Neuronal stem cell (in vitro differentiated cells): ENCODE measurements around the gene UCHL3.

ENCODE experiments used
- DNase-seq: peaks from one replicate; pipeline ENCODE4 v3.0.0-alpha.2; 2013; ENCODE audit warnings: low spot score
- H2AFZ ChIP-seq: one replicate; pipeline ENCODE4 v1.6.1; 2013; ENCODE audit warnings: mild to moderate bottlenecking, low read length, inconsistent platforms
- H2AK5ac ChIP-seq: 2 replicates; pipeline ENCODE4 v1.6.1; 2013; ENCODE audit warnings: low read depth, mild to moderate bottlenecking, inconsistent platforms, low read length, moderate library complexity, mixed read lengths
- H2BK120ac ChIP-seq: 2 replicates; pipeline ENCODE4 v1.6.1; 2013; ENCODE audit warnings: low read depth, mild to moderate bottlenecking, inconsistent platforms, low read length, moderate library complexity, mixed read lengths
- H2BK12ac ChIP-seq: one replicate; pipeline ENCODE4 v1.6.1; 2013; ENCODE audit warnings: low read length, inconsistent platforms
- H2BK15ac ChIP-seq: 2 replicates; pipeline ENCODE4 v1.6.1; 2013; ENCODE audit warnings: mild to moderate bottlenecking, low read length, inconsistent platforms, mixed read lengths
- H2BK5ac ChIP-seq: one replicate; pipeline ENCODE4 v1.6.1; 2013; ENCODE audit warnings: inconsistent platforms, mild to moderate bottlenecking, low read length, moderate library complexity
- H3K14ac ChIP-seq: one replicate; pipeline ENCODE4 v1.6.1; 2013; ENCODE audit warnings: low read length, inconsistent platforms
- H3K18ac ChIP-seq: 2 replicates; pipeline ENCODE4 v1.6.1; 2013; ENCODE audit warnings: low read length, inconsistent platforms
- H3K23ac ChIP-seq: 2 replicates; pipeline ENCODE4 v1.6.1; 2013; ENCODE audit warnings: low read depth, mild to moderate bottlenecking, mixed read lengths, low read length, inconsistent platforms; ENCODE audit not compliant: poor library complexity
- H3K27ac ChIP-seq: replicated peaks from 3 replicates; pipeline ENCODE4 v1.5.1; 2013; ENCODE audit warnings: low read length, inconsistent platforms
- H3K27me3 ChIP-seq, 3 experiments: 2 replicates each; pipeline ENCODE4 v1.6.1; 2013; ENCODE audit warnings: low read length in 3 of 3, mild to moderate bottlenecking in 2 of 3, inconsistent platforms in 1 of 3, low read depth in 1 of 3, mixed read lengths in 1 of 3, moderate library complexity in 1 of 3; ENCODE audit not compliant: control insufficient read depth in 3 of 3, insufficient read depth in 3 of 3
- H3K36me3 ChIP-seq, 2 donors: replicated peaks in 1 of 2; 2 replicates each; pipeline ENCODE4 v1.6.1; 2013; ENCODE audit warnings: low read length in 2 of 2; ENCODE audit not compliant: control insufficient read depth in 2 of 2, insufficient read depth in 2 of 2
- H3K4ac ChIP-seq: 2 replicates; pipeline ENCODE4 v1.6.1; 2013; ENCODE audit warnings: inconsistent platforms, mild to moderate bottlenecking, low read length, moderate library complexity
- H3K4me1 ChIP-seq, 2 donors: 1 replicate in 1 of 2; 2 replicates in 1 of 2; pipeline ENCODE4 v1.6.1; 2013; ENCODE audit warnings: low read length in 2 of 2, low read depth in 1 of 2; ENCODE audit not compliant: control insufficient read depth in 2 of 2, insufficient read depth in 1 of 2
- H3K4me2 ChIP-seq: one replicate; pipeline ENCODE4 v1.6.1; 2013; ENCODE audit warnings: mild to moderate bottlenecking, low read length, inconsistent platforms; ENCODE audit not compliant: insufficient read depth, poor library complexity, severe bottlenecking
- H3K4me3 ChIP-seq, 2 donors: 2 replicates each; pipeline ENCODE4 v1.5.1; 2013; ENCODE audit warnings: low read length in 2 of 2, mild to moderate bottlenecking in 2 of 2, inconsistent platforms in 1 of 2, moderate library complexity in 1 of 2
- H3K79me1 ChIP-seq: one replicate; pipeline ENCODE4 v1.6.1; 2013; ENCODE audit warnings: low read depth, mild to moderate bottlenecking, inconsistent platforms, low read length, moderate library complexity
- H3K9ac ChIP-seq: one replicate; pipeline ENCODE4 v1.6.1; 2013; ENCODE audit warnings: mild to moderate bottlenecking, low read depth, low read length, inconsistent platforms; ENCODE audit not compliant: poor library complexity
- H3K9me3 ChIP-seq, 2 donors: replicated peaks in 1 of 2; 2 replicates each; pipeline versions ENCODE3 to v1.6.1; 2013; ENCODE audit warnings: low read length in 2 of 2, mild to moderate bottlenecking in 2 of 2, inconsistent platforms in 1 of 2, low read depth in 1 of 2, mixed read lengths in 1 of 2, moderate library complexity in 1 of 2; ENCODE audit not compliant: control insufficient read depth in 2 of 2, insufficient read depth in 1 of 2
- H4K8ac ChIP-seq: one replicate; pipeline ENCODE4 v1.6.1; 2013; ENCODE audit warnings: low read depth, mild to moderate bottlenecking, inconsistent platforms, low read length, moderate library complexity
- H4K91ac ChIP-seq: one replicate; pipeline ENCODE4 v1.6.1; 2013; ENCODE audit warnings: low read length, low read depth, mild to moderate bottlenecking, inconsistent platforms; ENCODE audit not compliant: poor library complexity
- WGBS, 2 donors: extraction: QIAGEN DNeasy Blood & Tissue Kit; methylation state at CpG; one replicate each; pipeline ENCODE4 v1.1.7; 2013; ENCODE audit warnings: missing lambda C conversion rate in 2 of 2, mixed read lengths in 1 of 2; ENCODE audit not compliant: insufficient read length in 2 of 2, insufficient replicate concordance in 1 of 2; ENCODE audit errors: extremely low coverage in 2 of 2; 5-methylcytosine and 5-hydroxymethylcytosine counted together

Gene UCHL3

DNA sequence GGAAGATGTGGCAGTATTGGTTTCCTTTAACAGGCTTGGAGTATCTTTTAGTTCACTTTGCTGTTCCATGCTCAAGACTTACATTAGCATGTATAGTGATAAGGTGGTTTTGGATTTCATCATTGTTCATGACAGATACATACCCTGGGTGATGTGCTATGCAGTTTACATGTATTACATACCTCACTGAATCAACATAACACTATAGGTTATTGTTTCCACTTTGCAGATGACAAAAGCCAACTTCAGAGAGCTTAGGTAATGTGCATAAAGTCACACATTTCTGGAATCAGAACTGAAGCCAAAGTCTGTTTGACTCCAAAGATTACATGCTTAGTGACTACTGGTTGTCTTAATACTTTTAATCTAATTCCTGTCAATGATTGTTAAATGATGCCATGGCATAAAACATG lies 19.0 kb upstream of the UCHL3 start:
- Histone ChIP-seq H2BK12ac (no peak overlapping the region), H4K8ac (no peak overlapping the region)

DNA sequence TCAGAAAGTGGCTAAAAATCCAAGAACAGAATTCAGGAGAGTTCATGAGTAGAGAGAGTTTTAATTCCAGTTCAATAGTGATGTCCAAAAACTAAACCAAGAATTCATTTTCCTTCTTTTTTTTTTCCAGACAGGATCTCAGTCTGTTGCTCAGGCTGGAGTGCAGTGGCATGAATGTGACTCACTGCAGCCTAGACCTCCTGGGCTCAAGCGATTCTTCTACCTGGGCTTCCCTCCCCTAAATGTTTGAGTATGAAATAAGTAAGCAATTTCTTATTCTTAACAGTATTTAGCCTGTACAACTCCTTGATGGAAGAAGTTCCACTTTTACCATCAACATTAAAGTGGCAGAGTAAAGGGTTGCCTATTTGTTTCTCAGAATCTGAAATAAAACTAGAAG lies 15.7 kb upstream of the UCHL3 start:
- H3K9me3 ChIP-seq, result no peaks in the 10 kb centered on the region
- H2AFZ ChIP-seq, result no peak overlapping the region
- H2BK120ac ChIP-seq, result no peak overlapping the region
- H3K23ac ChIP-seq, result no peak overlapping the region
- H3K4me3 ChIP-seq, result no peak overlapping the region
- H3K9ac ChIP-seq, result no peak overlapping the region
- no peak overlapping the region for H2AK5ac ChIP-seq
- H3K79me1 ChIP-seq, result no peaks in the 10 kb centered on the region
- H2BK15ac ChIP-seq, result no peak overlapping the region
- no peak overlapping the region for H4K8ac ChIP-seq
- no peak overlapping the region for H3K14ac ChIP-seq
- no peak for DNase-seq
- peaks cover 6 to 53% of the 10 kb centered on the region in 2 donors for H3K36me3 ChIP-seq
- no peak overlapping the region for H3K18ac ChIP-seq
- no peak overlapping the region for H3K27ac ChIP-seq
- H3K27me3 ChIP-seq, result peaks cover 0 to 2% (median 0%) of the 10 kb centered on the region in 3 experiments
- H2BK5ac ChIP-seq, result no peak overlapping the region
- no peak overlapping the region for H3K4ac ChIP-seq
- no peak overlapping the region for H3K4me2 ChIP-seq
- peaks cover 0 to 3% of the 10 kb centered on the region in 2 donors for H3K4me1 ChIP-seq
- WGBS, 2 donors, result no CpG with 5 or more reads among the region's 1 CpG
- H4K91ac ChIP-seq, result no peak overlapping the region
- no peak overlapping the region for H2BK12ac ChIP-seq

More for the DNA sequence above, 19.0 kb upstream of the UCHL3 start:
- Histone ChIP-seq H3K14ac (no peak overlapping the region), H2AFZ (no peak overlapping the region), H2BK120ac (no peak overlapping the region), H3K9me3 (no peaks in the 10 kb centered on the region), H3K4me3 (no peak overlapping the region), H3K36me3 (peaks cover 6 to 76% of the 10 kb centered on the region in 2 donors), H3K18ac (no peak overlapping the region), H3K4ac (no peak overlapping the region), H3K23ac (no peak overlapping the region), H3K9ac (no peak overlapping the region), H3K27ac (no peak overlapping the region), H2BK5ac (no peak overlapping the region), H3K79me1 (no peaks in the 10 kb centered on the region), H3K4me1 (no peaks in the 10 kb centered on the region), H3K27me3 (peaks cover 0 to 2% (median 0%) of the 10 kb centered on the region in 3 experiments), H2BK15ac (no peak overlapping the region), H2AK5ac (no peak overlapping the region), H4K91ac (no peak overlapping the region), H3K4me2 (no peak overlapping the region)
- DNase-seq, result no peak

DNA sequence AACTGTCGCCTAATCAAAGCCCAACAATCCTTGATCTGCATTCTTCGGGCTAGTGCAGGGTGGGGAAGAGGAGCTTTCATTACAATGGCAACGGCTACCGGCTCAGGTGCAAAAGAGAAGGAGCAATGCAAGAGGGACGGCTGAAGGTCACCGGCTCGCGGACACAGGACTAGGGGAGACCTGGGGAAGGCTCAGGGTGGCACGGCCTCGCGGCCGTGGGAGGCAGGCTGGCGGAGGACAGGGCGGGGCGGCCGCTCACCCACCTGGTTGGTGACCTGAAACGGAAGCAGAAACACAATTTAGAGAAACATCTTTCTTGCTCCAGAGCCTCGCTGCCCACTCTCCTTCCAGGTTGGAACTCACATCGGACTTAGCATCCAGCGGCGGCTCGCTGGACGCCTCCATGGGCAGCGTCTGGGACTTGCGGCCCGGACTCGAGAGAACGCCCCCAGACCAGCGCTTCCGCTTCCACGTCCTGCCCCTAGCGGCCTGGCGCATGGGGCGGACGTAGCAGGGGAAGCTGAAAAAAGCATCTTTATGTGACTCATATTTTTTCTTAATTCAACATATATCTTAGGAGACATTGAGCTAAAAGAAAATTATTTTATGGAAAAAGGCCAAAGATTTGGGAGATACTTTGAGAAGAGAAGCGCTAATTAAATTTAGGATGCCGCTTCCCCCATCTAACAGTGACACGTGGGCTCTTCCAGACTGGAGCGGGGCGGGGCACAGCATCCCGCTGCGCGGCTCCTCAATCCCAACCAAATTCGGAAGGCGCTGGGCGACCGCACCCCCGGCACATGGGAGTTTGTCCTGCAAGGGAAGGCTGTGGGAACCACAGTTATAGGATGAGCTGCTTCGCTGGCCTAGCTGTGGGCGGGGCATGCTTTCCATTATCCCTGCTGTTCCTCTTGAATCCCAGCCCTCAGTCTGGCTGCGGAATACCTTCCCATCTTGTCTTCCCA lies 11.9 kb upstream of the UCHL3 start, which contains the start of gene COMMD6:
COMMD6 (minus strand) TSS at position 441 of the 965 bp plus-strand sequence; CDS start at position 405, 36 bp downstream.
- Histone ChIP-seq H3K27ac (peak within 1 kb of the TSS; percentile 24), H4K8ac (no peak within 1 kb of the TSS), H3K79me1 (no peaks in the 10 kb centered on the region), H3K27me3 (peaks cover 0 to 2% (median 0%) of the 10 kb centered on the region in 3 experiments), H2BK15ac (no peak within 1 kb of the TSS), H3K4me1 (peaks cover 2 to 3% of the 10 kb centered on the region in 2 donors), H2AK5ac (peak within 1 kb of the TSS; percentile 70), H3K23ac (peak within 1 kb of the TSS; percentile 81), H4K91ac (no peak within 1 kb of the TSS), H2BK5ac (peak within 1 kb of the TSS; percentile 49), H3K4me3 (peak within 1 kb of the TSS; percentile 93 to 95), H2BK12ac (no peak within 1 kb of the TSS), H3K4ac (no peak within 1 kb of the TSS), H3K36me3 (peaks cover 6 to 34% of the 10 kb centered on the region in 2 donors), H2AFZ (peak within 1 kb of the TSS; percentile 99), H3K9ac (peak within 1 kb of the TSS; percentile 94), H2BK120ac (no peak within 1 kb of the TSS), H3K18ac (peak within 1 kb of the TSS; percentile 76), H3K9me3 (no peaks in the 10 kb centered on the region), H3K4me2 (peak within 1 kb of the TSS; percentile 97), H3K14ac (peak within 1 kb of the TSS; percentile 84)
- no CpG with 5 or more reads among the region's 51 CpGs for whole genome bisulfite sequencing, 2 donors
- peak; percentile 80 for DNase-seq

DNA sequence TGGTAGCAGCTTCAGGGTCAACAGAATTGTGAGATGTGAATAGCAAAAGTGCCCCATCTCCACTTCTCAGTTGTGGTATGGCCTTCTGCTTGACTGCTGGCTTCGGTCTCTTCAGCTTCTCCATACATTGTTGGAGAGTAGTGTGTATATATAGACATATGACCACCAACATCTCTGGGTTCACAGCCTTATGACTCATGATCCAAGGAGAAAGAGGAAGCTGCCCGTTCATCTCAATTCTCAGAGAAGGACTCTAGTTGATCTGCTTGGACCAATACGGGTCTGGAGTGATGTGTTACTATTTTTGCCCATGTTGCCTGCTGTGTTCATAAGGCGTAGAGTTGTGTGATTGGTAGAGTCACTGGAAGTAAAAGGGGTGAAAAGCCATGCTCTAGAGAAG lies 8.3 kb upstream of the UCHL3 start:
- no peak overlapping the region for H3K4me3 ChIP-seq
- H3K4ac ChIP-seq, result no peak overlapping the region
- no peak overlapping the region for H3K4me2 ChIP-seq
- H3K27ac ChIP-seq, result no peak overlapping the region
- H2BK120ac ChIP-seq, result no peak overlapping the region
- no peak overlapping the region for H3K14ac ChIP-seq
- H4K8ac ChIP-seq, result no peak overlapping the region
- H2AK5ac ChIP-seq, result no peak overlapping the region
- no peak for DNase-seq
- H2BK15ac ChIP-seq, result no peak overlapping the region
- no peak overlapping the region for H2AFZ ChIP-seq
- no peak overlapping the region for H2BK12ac ChIP-seq
- H3K9me3 ChIP-seq, result no peaks in the 10 kb centered on the region
- no peaks in the 10 kb centered on the region for H3K27me3 ChIP-seq
- H3K23ac ChIP-seq, result no peak overlapping the region
- no CpG with 5 or more reads among the region's 4 CpGs for WGBS, 2 donors
- H3K18ac ChIP-seq, result no peak overlapping the region
- H3K4me1 ChIP-seq, result peaks cover 2 to 3% of the 10 kb centered on the region in 2 donors
- no peak overlapping the region for H4K91ac ChIP-seq
- H3K36me3 ChIP-seq, result peaks cover 0 to 2% of the 10 kb centered on the region in 2 donors
- no peaks in the 10 kb centered on the region for H3K79me1 ChIP-seq
- no peak overlapping the region for H2BK5ac ChIP-seq
- no peak overlapping the region for H3K9ac ChIP-seq
